ENCODE measurements around the gene PHC2.

Gene PHC2

DNA sequence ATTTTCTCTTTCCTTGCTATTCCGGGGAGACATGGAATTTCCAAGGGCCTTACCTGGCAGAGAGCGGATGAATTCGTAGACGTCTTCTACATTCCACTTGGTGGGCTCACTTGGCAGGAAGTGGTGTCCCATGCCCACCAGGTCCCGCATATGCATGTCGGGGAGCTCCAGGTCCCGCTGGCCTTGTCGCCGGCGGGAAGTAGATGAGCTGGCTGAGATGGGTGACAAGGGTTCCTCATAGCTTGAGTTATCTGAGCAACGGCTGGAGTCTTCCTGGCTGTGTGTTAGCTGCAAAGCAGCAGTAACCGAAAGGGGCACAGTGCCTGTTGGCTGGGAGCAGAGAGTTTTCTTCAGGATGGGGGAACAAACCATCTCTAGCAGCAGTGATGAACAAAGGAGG, 102.1 kb downstream of the PHC2 start:
- H3K4me3 ChIP-seq (ENCODE audit: low read depth, low read length): no peak overlapping the region
- TF ChIP-seq, protein P1, sequence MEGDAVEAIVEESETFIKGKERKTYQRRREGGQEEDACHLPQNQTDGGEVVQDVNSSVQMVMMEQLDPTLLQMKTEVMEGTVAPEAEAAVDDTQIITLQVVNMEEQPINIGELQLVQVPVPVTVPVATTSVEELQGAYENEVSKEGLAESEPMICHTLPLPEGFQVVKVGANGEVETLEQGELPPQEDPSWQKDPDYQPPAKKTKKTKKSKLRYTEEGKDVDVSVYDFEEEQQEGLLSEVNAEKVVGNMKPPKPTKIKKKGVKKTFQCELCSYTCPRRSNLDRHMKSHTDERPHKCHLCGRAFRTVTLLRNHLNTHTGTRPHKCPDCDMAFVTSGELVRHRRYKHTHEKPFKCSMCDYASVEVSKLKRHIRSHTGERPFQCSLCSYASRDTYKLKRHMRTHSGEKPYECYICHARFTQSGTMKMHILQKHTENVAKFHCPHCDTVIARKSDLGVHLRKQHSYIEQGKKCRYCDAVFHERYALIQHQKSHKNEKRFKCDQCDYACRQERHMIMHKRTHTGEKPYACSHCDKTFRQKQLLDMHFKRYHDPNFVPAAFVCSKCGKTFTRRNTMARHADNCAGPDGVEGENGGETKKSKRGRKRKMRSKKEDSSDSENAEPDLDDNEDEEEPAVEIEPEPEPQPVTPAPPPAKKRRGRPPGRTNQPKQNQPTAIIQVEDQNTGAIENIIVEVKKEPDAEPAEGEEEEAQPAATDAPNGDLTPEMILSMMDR (IDR thresholded peaks at IDR 0.05; ENCODE audit: borderline replicate concordance, insufficient read depth, low read depth, low read length): no peak

DNA sequence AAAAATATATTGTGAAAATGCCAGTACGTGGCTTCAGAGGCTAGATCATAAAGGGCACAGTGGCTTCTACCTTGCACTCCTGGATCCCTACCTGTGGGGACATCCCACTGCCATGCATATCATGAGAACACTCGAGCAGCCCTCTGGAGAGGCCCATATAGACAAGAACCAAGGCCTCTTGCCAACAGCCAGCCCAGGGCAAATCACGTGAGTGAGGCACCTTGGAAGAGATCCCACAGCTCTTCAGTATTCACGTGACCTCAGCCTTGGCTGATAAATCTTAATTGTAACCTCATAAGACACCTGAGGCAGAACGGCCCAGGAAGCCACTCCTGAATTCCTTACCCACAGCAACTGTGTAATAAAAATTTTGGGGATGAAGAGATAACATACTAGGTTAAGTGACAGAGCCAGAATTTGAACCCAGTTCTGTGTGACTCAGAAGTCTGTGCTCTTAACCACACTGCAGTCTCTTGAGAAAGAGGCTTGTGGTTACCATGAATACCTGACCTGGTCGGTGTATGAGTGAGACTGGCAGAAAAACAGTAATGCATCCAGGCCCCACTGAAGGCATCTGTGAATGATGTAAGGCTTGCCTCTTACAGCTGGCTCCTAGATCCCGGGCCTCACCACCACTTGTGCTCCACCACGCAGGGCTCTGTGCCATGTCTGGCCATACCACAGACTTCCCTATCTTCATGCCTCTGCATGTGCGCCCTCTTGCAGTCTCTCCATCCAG, 103.1 kb downstream of the PHC2 start:
- H3K4me3 ChIP-seq (ENCODE audit: low read depth, low read length): no peak overlapping the region
- TF ChIP-seq, protein P1 (IDR thresholded peaks at IDR 0.05; ENCODE audit: borderline replicate concordance, insufficient read depth, low read depth, low read length): no peak

DNA sequence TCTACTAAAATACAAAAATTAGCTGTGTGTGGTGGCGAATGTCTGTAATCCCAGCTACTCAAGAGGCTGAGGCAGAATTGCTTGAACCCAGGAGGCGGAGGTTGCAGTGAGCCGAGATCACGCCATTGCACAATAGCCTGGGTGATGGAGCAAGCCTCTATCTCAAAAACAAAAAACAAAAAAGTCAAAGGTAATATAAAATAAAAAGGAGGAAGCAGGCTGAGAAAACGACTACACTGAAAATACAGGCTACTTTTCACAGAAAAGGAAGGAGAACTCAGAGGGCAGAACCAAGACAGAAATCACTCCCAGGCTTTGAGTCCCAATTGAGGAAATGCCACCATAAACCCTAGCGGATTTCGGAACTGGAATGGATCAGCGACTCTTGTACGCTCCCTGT, 104.1 kb downstream of the PHC2 start:
- H3K4me3 ChIP-seq (ENCODE audit: low read depth, low read length): no peak overlapping the region
- TF ChIP-seq, protein P1 (IDR thresholded peaks at IDR 0.05; ENCODE audit: borderline replicate concordance, insufficient read depth, low read depth, low read length): no peak

GRCh38 chr1:33324677-33325575, 106.0 kb downstream of the PHC2 start:
- H3K4me3 ChIP-seq (ENCODE audit: low read depth, low read length): no peak overlapping the region
- TF ChIP-seq, protein P1 (IDR thresholded peaks at IDR 0.05; ENCODE audit: borderline replicate concordance, insufficient read depth, low read depth, low read length): no peak

- H3K4me3 ChIP-seq (ENCODE audit: low read depth, low read length): no peak overlapping the region
- TF ChIP-seq, protein P1 (IDR thresholded peaks at IDR 0.05; ENCODE audit: borderline replicate concordance, insufficient read depth, low read depth, low read length): no peak
Measured at GRCh38 chr1:33323663-33324477, 107.0 kb downstream of the PHC2 start.

GRCh38 chr1:33322870-33323585, 107.9 kb downstream of the PHC2 start:
- TF ChIP-seq, protein P1 (IDR thresholded peaks at IDR 0.05; ENCODE audit: borderline replicate concordance, insufficient read depth, low read depth, low read length): no peak

More at GRCh38 chr1:33322870-33323585, 107.9 kb downstream of the PHC2 start:
- H3K4me3 ChIP-seq (ENCODE audit: low read depth, low read length): no peak overlapping the region
